ENCODE results near the gene C15orf61.

- TF ChIP-seq CTCF (IDR thresholded peaks at IDR 0.05; ENCODE audit: low read depth, low read length, missing input control) (no peak), ATF3 (IDR thresholded peaks at IDR 0.05) (no peak), YY1 (IDR thresholded peaks at IDR 0.05) (no peak), REST (IDR thresholded peaks at IDR 0.05) (no peak)
Measured at GRCh38 chr15:67480741-67481140, 40.2 kb upstream of the C15orf61 start.
